OCI-LY3 (cell line): ENCODE data around the gene IL33.
A peak's percentile ranks its signal among the peaks of the same experiment; 100 is the strongest.

Experiments
- EZH2phosphoT487 ChIP-seq: fragments of 200-600 bp; shearing (Covaris generic); IDR thresholded peaks from 2 replicates; pipeline ENCODE4 v1.6.1; 2018; ENCODE audit warnings: antibody characterized with exemption, mixed run types, low read depth
- TF ChIP-seq, protein P1 (sequence below): fragments of 200-600, 300-600 bp; sonication (generic); IDR thresholded peaks from 2 replicates; pipeline ENCODE4 v1.5.1; 2014; ENCODE audit warnings: antibody characterized with exemption, low read length, low read depth

DNA sequence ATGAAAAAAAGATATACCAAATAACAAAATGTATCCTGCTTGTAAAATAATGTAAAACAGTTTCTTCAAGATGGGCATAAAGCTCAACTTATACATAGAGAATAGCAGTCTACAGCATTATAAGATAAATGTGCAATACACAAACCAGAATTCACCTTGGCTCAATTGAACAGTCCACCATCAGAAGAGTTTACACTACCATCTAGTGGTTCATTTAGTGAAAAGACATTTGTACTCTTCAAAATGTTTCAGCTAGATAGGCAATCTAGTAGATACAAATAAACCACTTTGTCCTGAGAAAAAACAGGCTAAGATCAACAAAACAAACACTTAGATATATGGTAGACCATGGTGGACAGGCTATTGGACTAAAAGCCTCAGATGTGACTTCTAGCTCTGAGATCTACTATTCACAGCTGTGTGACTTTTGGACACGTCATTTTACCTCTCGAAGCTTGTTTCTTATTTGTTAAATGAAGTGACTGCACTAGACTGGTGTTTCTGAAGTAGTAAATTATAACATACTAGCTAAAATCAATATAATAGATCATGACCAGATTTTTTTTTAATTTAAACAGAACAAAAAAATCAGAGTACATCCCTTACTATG, 90.5 kb downstream of the IL33 start:
- TF ChIP-seq, protein P1, sequence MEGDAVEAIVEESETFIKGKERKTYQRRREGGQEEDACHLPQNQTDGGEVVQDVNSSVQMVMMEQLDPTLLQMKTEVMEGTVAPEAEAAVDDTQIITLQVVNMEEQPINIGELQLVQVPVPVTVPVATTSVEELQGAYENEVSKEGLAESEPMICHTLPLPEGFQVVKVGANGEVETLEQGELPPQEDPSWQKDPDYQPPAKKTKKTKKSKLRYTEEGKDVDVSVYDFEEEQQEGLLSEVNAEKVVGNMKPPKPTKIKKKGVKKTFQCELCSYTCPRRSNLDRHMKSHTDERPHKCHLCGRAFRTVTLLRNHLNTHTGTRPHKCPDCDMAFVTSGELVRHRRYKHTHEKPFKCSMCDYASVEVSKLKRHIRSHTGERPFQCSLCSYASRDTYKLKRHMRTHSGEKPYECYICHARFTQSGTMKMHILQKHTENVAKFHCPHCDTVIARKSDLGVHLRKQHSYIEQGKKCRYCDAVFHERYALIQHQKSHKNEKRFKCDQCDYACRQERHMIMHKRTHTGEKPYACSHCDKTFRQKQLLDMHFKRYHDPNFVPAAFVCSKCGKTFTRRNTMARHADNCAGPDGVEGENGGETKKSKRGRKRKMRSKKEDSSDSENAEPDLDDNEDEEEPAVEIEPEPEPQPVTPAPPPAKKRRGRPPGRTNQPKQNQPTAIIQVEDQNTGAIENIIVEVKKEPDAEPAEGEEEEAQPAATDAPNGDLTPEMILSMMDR, result peak; percentile 76
- TF ChIP-seq EZH2phosphoT487, result no peak
